ENCODE results near the gene ACVR1B.
A peak's percentile ranks its signal among the peaks of the same experiment; 100 is the strongest.

ACVR1B gene

GRCh38 chr12:52006726-52007157 is 55.2 kb downstream of the ACVR1B start, which contains the start of gene TAMALIN:
Gene TAMALIN, plus strand, starts transcription at chr12:52006946. Its CDS starts 74 bp downstream, at chr12:52007020.
- peak; percentile 84 for DNase-seq

DNA sequence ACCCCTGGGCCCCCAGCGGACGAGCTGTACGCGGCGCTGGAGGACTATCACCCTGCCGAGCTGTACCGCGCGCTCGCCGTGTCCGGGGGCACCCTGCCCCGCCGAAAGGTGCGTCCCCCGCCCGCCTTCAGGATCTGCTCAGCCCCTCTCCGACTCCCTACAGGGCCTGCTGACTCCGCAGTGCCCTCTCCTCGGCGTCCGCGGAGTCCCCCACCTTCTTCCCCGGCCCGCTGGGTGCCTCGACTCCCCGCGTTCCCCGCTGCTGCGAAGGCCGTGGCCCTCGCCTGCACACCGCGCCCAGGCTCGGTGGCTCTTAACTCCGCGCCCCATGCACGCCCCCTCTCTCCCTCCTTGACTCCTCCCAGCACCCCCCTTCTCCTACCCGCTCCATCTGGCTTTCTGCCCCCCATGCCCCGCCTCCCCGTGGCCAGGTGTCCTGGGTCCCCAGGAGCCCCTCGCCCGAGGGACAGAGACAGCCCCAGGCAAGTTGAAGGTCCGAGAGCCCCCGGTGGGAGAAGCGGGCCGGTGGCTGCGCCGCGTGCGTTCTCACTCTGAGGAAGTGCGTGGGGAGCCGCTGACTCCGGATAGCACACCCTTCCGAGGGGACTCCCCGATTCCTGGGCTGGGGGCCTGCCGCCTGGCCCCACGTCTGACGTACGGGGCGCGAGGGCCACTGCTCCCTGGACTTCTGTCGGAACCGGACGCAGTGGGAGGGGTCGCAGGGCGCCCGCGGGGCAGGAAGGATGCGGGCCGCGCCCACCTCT is 55.8 kb downstream of the ACVR1B start:
- peak; percentile 50 for DNase-seq

DNA sequence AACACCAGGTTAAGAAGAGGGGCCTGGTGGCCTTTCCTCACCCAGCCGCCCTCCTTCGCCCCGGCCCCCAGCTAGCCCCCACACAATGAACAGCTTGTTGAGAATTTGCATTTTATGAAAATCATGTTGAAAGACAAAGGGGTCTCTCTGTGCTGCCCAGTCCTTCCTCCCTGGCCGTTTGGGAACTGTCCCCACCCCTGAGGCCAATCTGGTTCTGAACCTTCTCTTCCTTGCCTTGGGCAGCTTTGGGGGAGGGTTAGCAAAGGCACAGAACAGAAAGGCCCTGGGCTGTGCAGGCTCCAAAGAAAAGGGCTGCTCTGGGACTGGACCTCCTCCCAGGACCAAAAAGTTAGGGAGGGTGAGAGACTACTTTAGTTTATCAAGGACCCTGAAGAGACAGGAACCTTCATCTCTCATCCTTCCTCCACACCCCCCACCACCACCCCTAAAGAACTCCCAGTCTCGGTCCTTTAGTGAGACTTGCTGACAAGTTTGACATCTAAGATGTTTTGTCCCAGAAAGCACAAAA is 56.5 kb downstream of the ACVR1B start:
- no peak for DNase-seq

DNA sequence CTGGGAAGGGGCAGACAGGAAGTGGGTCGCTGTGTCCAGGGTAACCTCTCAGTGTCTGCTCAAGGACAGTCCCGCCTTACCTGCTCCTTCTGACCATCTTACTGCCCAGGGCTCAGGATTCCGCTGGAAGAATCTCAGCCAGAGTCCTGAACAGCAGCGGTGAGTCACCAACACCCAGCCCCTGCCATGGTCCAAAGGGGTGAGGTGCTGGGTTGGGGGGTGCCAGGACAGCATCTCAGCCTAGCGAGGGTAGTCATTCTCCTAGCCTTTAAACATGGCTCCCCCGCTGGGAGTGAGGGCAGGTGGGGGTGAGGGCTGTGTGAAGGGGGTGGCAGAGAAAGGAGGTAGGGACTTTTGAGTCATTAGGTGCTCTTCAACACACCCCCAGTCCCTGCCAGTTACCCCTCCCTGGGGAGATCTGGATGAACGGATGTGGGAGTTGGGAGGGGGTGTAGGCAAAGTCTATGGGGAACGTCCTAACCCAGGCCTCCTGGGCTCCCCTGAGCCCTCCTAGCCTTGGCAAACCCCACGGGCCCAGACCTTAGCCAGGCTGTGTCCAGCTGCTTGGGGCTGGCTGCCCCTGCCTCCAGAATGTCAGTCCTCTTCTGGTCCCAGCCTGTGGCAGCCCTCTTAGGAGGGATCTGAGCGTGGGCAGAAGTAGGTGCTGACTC is 57.7 kb downstream of the ACVR1B start:
- no peak for DNase-seq

DNA sequence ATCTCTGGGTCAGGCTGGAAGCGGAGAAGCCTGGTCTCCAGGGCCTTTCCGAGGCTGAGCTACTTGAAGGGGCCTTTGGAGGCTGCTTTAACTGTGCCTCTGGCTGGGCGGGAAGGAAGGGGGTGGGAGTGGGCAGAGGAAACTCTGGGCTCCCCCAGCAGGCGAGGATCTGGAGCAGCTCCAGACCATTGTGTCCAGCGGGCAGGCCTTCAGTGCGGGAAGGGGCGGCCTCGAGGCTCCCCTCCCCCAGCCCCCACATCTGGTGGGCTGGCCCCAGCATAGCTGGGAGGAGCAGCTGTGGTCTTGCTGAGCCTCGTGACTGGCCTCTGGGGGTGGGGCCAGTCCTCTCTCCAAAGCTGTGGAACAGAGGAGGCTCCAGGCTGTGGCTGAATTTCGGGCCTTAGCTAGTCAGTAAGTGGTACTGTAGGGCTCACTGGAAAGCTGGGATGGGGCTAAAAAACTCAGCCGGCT is 58.7 kb downstream of the ACVR1B start:
- DNase-seq: peak; percentile 89

DNA sequence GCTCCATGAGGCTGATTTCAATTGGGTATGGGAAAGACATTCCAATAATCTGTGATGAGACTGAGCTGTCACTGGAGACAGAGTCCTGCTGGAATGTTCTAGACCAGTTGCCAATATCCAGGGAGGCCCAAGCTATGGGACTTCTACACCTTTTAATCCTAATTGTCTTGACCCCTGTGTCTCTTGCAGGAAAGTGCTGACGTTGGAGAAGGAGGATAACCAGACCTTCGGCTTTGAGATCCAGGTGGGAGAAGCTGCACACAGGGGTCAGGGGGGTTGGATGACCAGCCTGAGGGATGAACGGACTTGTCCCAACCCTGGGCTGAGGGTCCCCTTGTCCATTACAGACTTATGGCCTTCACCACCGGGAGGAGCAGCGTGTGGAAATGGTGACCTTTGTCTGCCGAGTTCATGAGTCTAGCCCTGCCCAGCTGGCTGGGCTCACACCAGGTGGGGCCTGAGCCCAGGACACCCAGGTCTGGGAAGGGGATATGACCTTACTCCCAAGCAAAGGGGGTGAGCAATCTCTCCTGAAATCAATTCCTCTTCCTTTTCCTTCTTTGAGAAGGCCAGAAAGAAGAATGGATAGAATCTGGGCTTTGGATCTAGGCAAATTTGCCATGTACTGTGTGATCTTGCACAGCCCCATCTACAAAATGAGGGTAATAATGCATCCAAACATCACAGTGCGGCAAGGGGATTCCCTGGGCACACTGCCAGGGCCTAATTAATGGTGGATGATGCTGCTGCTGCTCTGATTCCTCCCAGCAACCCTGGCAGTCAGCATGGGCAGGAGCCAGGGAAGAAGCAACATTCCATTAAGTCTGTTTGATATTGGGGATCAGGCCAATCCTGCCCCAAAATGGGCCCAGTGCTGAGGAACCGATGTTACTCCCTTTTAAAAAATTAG is 59.4 kb downstream of the ACVR1B start:
- peak; percentile 34 for DNase-seq

- no peak for DNase-seq
These were observed 60.2 kb downstream of the ACVR1B start for GRCh38 chr12:52011602-52012214.

DNA sequence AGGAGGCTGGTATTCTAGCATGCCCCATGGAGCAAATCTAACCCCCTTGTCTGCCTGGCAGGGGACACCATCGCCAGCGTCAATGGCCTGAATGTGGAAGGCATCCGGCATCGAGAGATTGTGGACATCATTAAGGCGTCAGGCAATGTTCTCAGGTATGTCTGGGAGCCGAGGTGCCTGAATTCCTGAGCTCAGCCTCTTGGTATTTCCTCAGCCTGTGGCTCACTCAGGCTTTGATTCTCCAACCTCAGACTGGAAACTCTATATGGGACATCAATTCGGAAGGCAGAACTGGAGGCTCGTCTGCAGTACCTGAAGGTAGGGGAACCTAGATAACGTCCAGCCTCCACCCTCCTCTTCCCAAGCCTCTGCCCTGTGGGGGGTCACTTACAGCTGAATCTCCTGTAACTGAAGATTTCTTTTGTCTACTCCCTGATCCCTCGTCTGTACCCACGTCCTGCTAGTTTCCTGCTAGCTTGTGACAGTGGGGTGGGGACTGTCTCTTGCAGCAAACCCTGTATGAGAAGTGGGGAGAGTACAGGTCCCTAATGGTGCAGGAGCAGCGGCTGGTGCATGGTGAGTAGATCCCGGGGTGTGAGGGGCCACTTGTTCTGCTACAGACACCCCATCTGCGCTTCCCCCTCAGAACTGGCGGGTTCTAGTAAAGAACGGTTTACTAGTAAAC is 62.3 kb downstream of the ACVR1B start:
- no peak for DNase-seq

- no peak for DNase-seq
These were observed 63.4 kb downstream of the ACVR1B start for GRCh38 chr12:52014567-52015530.

DNA sequence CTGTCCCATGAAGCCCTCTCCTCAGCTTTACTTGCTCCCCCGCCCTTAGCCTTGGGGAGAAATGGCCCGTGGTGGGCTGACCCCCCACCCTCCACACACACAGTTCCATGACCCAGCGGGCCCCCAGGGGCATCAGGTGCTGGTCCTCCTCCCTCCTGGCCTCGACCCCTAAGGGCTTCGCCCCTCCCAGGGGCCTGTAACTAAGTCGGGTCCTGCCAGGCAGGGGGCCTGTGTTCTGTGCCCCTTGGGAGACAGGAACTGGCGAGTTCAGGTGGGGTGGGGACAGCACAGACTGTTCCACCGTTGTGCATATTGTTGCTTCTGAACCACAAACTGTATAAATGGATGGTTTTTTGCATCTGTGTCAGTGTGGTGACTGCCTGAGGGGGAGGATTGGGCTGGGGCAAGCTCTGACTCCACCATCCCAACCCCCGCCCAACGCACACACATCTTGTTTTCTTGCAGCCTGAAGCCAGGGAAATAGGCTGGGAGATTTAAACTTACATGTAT is 64.1 kb downstream of the ACVR1B start:
- DNase-seq: no peak

GRCh38 chr12:52018433-52019112 is 67.1 kb downstream of the ACVR1B start:
- no peak for DNase-seq

GRCh38 chr12:52019113-52019770 is 67.7 kb downstream of the ACVR1B start:
- DNase-seq: no peak

DNA sequence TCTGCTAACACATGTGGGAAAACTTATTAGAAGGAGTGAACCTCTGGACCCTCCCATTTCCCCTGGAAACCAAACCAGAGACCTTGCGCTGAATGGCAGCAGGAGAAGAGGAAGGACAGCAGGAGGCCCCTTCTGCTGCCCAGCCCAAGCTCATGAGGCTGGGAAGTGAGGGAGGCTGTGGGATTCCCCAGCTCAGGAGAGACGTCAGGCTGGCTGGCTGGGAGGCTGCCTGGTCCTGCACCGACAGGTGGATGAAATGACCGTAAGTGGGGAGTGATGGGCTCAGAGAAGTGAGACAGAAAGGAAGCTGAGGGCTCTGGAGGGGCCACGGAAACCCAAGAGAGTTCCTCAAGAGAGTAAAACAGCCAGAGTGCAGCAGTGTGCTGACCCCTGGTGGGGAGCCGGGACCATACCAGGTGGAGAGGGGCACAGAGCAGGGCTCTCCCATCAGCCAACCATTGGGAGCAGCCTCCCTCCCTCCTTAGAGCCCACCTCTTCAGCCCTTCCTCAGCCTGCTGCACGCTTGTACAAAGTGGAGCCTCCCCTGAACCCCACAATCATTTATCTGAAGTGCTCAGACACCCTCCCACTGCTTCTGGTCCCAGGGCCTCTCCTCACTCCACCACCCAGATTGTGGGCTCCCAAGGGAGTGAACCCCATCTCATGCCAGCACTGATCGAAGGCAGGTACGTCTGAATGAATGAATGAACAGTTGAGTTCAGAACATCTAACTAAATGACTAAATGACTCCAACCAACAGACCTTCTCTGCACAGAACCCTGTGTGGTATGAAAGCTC is 69.2 kb downstream of the ACVR1B start:
- DNase-seq: peak; percentile 90

DNA sequence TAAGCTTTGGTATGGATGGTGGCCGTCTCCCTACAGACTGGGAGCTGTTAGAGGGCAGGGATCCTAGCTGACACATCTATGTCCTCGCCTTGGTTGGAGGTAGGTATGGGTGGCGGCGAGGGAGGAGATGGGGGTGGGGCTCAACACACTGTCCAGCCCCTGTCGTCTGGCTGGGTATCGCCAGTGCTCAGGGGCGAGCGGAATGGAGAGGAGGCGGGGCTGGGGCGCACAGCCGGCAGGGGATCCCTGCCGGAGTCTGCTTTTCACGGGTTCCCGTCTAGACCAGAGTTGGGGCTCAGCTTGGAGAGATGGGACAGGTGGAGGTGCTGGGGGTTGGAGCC is 71.3 kb downstream of the ACVR1B start:
- DNase-seq: peak; percentile 58

DNA sequence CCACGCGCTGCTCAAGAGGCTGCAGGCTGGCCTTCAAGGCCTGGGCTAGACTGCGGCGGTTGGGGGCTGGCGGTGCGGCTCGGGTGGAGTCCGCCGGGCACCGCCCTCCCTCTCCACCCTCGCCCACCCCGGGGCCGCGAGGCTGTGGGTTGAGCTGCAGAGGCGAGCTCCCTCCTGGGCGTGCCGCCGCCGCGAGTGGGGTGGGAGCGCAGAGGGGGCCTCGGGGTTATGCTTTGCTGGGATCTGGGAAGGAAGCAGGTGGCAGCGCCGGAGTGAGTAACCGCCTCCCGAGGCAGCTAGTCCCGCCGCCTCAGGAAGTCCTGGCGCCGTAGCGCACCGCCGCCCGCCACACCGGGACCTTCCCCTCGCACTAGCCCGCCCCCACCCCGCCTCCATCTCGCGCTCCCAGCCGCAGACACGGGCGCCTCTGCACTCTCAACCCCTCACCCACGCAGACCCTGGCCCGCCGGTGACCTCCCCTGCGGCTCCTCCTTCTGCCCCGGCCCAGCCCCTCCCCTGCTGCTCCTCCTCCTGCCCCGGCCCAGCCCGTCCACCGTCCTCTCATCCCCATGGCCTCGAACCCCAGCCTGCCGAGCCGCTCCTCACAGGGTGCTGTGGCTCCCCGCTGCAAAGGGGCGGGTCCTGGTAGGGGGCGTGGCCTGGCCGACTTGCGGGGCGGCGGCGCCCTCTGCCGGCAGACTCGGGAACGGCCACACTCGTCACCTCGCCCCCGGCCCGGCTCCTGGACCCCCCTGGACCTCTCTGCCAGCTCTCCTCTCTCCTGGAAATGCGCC is 71.9 kb downstream of the ACVR1B start:
- peak; percentile 90 for DNase-seq

DNA sequence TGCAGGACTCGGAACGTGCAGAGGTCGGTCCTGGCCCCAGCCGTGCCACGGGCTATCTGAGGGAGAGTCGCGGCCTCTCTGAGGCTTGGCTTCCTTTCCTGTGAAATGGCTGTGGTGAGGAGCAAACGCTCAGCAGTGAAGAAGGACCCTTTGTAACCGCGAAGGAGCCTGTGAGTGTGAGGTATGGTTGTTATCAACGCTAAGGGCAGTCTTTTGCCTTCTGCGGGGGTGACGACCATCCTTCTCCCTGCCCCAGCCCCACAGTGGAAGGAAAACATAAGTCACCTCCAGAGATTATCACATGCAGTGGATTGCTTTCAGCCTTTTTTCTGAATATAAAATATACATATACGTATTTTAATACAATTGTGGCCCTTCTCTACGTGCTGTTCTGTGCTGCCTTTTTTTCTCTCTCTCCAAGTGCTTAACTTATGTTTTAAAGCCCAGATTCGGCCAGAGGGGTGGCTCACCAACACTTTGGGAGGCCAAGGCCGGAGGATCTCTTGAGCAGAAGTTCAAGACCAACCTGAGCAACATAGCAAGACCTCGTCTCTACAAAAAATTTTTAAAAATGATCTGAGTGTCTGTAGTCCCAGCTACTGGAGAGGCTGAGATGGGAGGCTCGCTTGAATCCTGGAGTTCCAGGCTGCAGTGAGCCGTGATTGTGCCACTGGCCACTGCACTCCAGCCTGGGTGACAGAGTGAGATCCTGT is 72.6 kb downstream of the ACVR1B start:
- no peak for DNase-seq

- DNase-seq: no peak
These were observed 73.3 kb downstream of the ACVR1B start for GRCh38 chr12:52024845-52025230.
